ENCODE measurements around the gene ADAM12. TPM values are rescaled to one million over a fixed set of nuclear protein-coding genes. Genes with fewer than 3 reads are reported as not detected.

ADAM12 gene
- total RNA-seq, 1 experiment from 2014 or later: not detected

DNA sequence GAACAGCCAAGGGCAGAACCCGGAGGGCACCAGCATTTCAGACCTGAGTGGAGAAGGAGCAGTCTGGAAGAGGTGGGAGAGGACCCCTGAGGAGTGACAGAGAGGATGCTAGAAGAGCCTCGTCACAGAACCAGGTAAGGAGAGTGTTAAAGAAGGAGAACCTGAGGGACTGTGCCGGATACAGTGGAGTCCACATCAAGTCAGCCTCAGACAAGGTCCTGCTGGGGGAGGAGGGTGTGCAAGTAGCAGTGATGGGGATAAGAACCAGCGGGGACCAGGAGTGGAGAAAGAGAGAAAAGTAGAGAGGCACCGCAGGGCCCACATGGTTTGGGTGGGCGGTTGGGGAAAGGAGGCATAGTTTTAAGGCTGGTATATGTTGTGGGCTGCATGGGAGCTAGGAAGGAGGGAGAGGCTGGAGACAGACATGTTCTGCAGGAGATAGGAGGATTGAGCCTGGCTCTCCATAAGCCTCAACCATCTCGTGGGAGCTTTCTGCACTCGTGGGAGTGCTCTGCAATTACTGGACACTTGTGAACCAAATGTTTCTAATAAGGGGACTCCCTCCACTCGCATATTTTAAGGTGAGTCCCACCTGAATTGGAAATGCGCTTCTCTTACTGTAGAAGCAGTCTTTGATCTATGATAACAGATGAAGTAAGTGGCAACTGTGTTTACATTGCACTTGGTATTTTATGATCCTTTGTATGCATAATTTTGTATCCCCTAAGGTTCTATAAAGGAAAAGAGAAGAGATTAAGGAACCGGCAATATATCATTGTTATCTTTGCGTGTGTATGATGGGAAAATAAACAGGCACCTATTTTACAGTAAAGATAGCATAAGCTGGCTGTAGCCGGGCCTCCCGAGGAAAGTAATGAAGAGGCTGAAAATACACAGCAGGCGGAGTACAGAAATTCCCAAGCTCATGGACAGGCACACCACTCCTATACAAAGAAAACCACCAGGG, 154.8 kb downstream of the ADAM12 start:
- no peak overlapping the region for H3K27ac Mint-ChIP-seq (ENCODE audit: unreplicated experiment)
- H3K27me3 Mint-ChIP-seq (ENCODE audit: unreplicated experiment): peaks cover 65% of the 10 kb centered on the region
- no peak for TF ChIP-seq CTCF (IDR thresholded peaks at IDR 0.05; ENCODE audit: unreplicated experiment)
- DNase-seq: no peak
- no peaks in the 10 kb centered on the region for H3K9me3 Mint-ChIP-seq (ENCODE audit: low read depth, unreplicated experiment)
- CTCF ChIA-PET: no interaction called here
- BruUV-seq (replicated peaks): no TSS peak
- no peak overlapping the region for H3K4me3 Mint-ChIP-seq (ENCODE audit: low read depth, unreplicated experiment)
- no peaks in the 10 kb centered on the region for H3K4me1 Mint-ChIP-seq (ENCODE audit: low read depth, unreplicated experiment)
- intact Hi-C loops (cut with micrococcal nuclease; ENCODE audit: unreplicated experiment): no loop called here
- H3K36me3 Mint-ChIP-seq (ENCODE audit: insufficient read depth, unreplicated experiment): no peaks in the 10 kb centered on the region

GRCh38 chr10:126230587-126230986, 157.7 kb downstream of the ADAM12 start:
- Mint-ChIP-seq H3K27me3 (ENCODE audit: unreplicated experiment) (peaks cover 53% of the 10 kb centered on the region), H3K4me1 (ENCODE audit: low read depth, unreplicated experiment) (no peaks in the 10 kb centered on the region), H3K9me3 (ENCODE audit: low read depth, unreplicated experiment) (no peaks in the 10 kb centered on the region), H3K4me3 (ENCODE audit: low read depth, unreplicated experiment) (no peak overlapping the region), H3K36me3 (ENCODE audit: insufficient read depth, unreplicated experiment) (no peaks in the 10 kb centered on the region), H3K27ac (ENCODE audit: unreplicated experiment) (no peak overlapping the region)
- intact Hi-C loops (cut with micrococcal nuclease; ENCODE audit: unreplicated experiment): no loop called here
- no peak for DNase-seq
- no TSS peak for BruUV-seq (replicated peaks)
- TF ChIP-seq CTCF (IDR thresholded peaks at IDR 0.05; ENCODE audit: unreplicated experiment): no peak
- CTCF ChIA-PET: no interaction called here

DNA sequence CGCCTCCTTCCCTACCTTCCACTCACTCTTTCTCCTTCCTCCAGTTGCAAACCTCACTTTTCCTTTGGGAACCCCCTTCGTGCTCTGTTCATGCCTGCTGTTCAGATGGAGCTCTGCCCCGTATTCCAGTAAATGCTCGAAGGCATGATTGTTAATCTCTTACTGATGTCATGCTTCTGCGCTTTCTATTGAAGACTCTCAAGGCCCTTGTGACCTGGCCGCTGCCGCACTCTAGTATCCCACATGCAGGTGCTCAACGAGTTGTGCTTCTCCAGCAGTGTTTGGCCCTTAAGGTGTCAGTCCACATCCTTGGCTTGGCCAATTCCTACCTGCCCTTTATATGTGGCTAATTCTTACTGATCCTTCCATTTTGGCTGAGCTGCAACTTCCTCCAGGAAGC, 158.6 kb downstream of the ADAM12 start:
- Mint-ChIP-seq H3K27ac (ENCODE audit: unreplicated experiment) (no peak overlapping the region), H3K4me1 (ENCODE audit: low read depth, unreplicated experiment) (no peaks in the 10 kb centered on the region), H3K4me3 (ENCODE audit: low read depth, unreplicated experiment) (no peak overlapping the region), H3K36me3 (ENCODE audit: insufficient read depth, unreplicated experiment) (no peaks in the 10 kb centered on the region), H3K9me3 (ENCODE audit: low read depth, unreplicated experiment) (no peaks in the 10 kb centered on the region), H3K27me3 (ENCODE audit: unreplicated experiment) (peaks cover 62% of the 10 kb centered on the region)
- CTCF ChIA-PET: interaction anchor here (0.8 kb wide), 1 partner anchor 37 kb away, joined by 5 read pairs; no protein-coding TSS in a partner anchor
- DNase-seq: no peak
- no peak for TF ChIP-seq CTCF (IDR thresholded peaks at IDR 0.05; ENCODE audit: unreplicated experiment)
- intact Hi-C loops (cut with micrococcal nuclease; ENCODE audit: unreplicated experiment): no loop called here
- BruUV-seq (replicated peaks): no TSS peak

DNA sequence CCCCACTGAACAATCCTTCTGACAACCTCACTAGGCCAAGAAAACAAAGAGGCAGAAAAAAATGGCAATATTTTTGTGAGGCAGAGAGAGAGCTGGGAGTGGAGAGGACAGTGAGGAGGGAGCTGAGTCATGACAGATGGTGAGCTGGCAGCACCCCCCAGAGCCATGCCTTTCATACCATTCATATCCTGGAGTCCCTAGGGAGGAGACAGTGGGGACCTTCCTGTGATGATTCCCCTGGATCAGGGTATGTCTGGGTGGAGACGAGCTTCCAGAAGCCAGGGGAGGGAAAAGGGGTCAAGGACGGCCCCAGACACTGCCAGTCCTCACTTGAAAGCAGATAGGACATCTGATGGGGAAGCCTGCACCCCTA, 160.5 kb downstream of the ADAM12 start:
- DNase-seq: no peak
- TF ChIP-seq CTCF (IDR thresholded peaks at IDR 0.05; ENCODE audit: unreplicated experiment): no peak
- no peaks in the 10 kb centered on the region for H3K36me3 Mint-ChIP-seq (ENCODE audit: insufficient read depth, unreplicated experiment)
- no peak overlapping the region for H3K4me3 Mint-ChIP-seq (ENCODE audit: low read depth, unreplicated experiment)
- no peaks in the 10 kb centered on the region for H3K9me3 Mint-ChIP-seq (ENCODE audit: low read depth, unreplicated experiment)
- H3K27ac Mint-ChIP-seq (ENCODE audit: unreplicated experiment): no peak overlapping the region
- CTCF ChIA-PET: no interaction called here
- peaks cover 68% of the 10 kb centered on the region for H3K27me3 Mint-ChIP-seq (ENCODE audit: unreplicated experiment)
- BruUV-seq (replicated peaks): no TSS peak
- H3K4me1 Mint-ChIP-seq (ENCODE audit: low read depth, unreplicated experiment): no peaks in the 10 kb centered on the region
- intact Hi-C loops (cut with micrococcal nuclease; ENCODE audit: unreplicated experiment): no loop called here

Measured in Calu3 (cell line).